Upper lobe of right lung (tissue), 1 donor: ENCODE results near the gene LINC00305. TPM values are rescaled to one million over a fixed set of nuclear protein-coding genes. Genes with fewer than 3 reads are reported as not detected.
A peak's percentile ranks its signal among the peaks of the same experiment; 100 is the strongest.

Source experiments
- ATAC-seq: fragments of 200-7000 bp; cut with Tn5 transposase; one replicate; pipeline ENCODE4 v1.9.1; 2020; ENCODE audit warnings: mild to moderate bottlenecking, moderate library complexity
- DNase-seq: peaks from one replicate; pipeline ENCODE4 v3.0.0-alpha.2; 2020
- H3K27ac ChIP-seq: fragments of 200-600 bp; one replicate; pipeline ENCODE4 v1.8.0; 2022
- H3K27me3 ChIP-seq: fragments of 200-600 bp; one replicate; pipeline ENCODE4 v1.8.0; 2022; ENCODE audit warnings: mild to moderate bottlenecking
- H3K36me3 ChIP-seq: fragments of 200-600 bp; one replicate; pipeline ENCODE4 v1.8.0; 2022
- H3K4me1 ChIP-seq: fragments of 200-600 bp; one replicate; pipeline ENCODE4 v1.8.0; 2022
- H3K4me3 ChIP-seq: fragments of 200-600 bp; one replicate; pipeline ENCODE4 v1.8.0; 2022; ENCODE audit warnings: mild to moderate bottlenecking
- H3K9me3 ChIP-seq: fragments of 200-600 bp; one replicate; pipeline ENCODE4 v1.8.0; 2022
- CTCF ChIP-seq: fragments of 200-600 bp; IDR thresholded peaks from one replicate; pipeline ENCODE4 v1.8.0; 2022; ENCODE audit warnings: antibody characterized with exemption
- intact Hi-C: fragments of 100-400 bp; cut with DNase I; formaldehyde crosslinking; loops from one replicate; pipeline ENCODE4 v1.11.0; 2022
- total RNA-seq: library from RNA; stranded (reverse); fragmentation: NEBNext Ultra II Directional; extraction: Animal tissue kit (Norgen Biotek cat#: 25700); gene quantifications from one replicate; pipeline ENCODE4 v1.2.1, GENCODE V29; 2021
- donor health status: DM: no; HTN: yes; CAD: no; lungs with severe emphysema.

LINC00305 gene
- total RNA-seq, 1 donor from 2014 or later = not detected

- Histone ChIP-seq H3K4me1 (no peaks in the 10 kb centered on the region), H3K27ac (no peak overlapping the region), H3K27me3 (no peaks in the 10 kb centered on the region), H3K36me3 (no peaks in the 10 kb centered on the region), H3K4me3 (no peak overlapping the region), H3K9me3 (no peaks in the 10 kb centered on the region)
- TF ChIP-seq CTCF = no peak
- intact Hi-C loops = no loop called here
- ATAC-seq (no peak), DNase-seq (no peak)
Observed at GRCh38 chr18:64100116-64100922, 48.6 kb downstream of the LINC00305 start.

GRCh38 chr18:64099244-64099643, 49.6 kb downstream of the LINC00305 start:
- no peak for DNase-seq

GRCh38 chr18:64097497-64097896, 51.4 kb downstream of the LINC00305 start:
- H3K4me3 ChIP-seq = no peak overlapping the region
- intact Hi-C loops = no loop called here
- H3K4me1 ChIP-seq = no peaks in the 10 kb centered on the region
- H3K9me3 ChIP-seq = no peaks in the 10 kb centered on the region
- no peaks in the 10 kb centered on the region for H3K27me3 ChIP-seq
- ATAC-seq (no peak), DNase-seq (no peak)
- H3K27ac ChIP-seq = no peak overlapping the region
- H3K36me3 ChIP-seq = no peaks in the 10 kb centered on the region
- peak; percentile 27 for TF ChIP-seq CTCF

More at GRCh38 chr18:64099244-64099643, 49.6 kb downstream of the LINC00305 start:
- intact Hi-C loops = no loop called here
- ATAC-seq = no peak
- Histone ChIP-seq H3K36me3 (no peaks in the 10 kb centered on the region), H3K27me3 (no peaks in the 10 kb centered on the region), H3K27ac (no peak overlapping the region), H3K4me3 (no peak overlapping the region), H3K4me1 (no peaks in the 10 kb centered on the region), H3K9me3 (no peaks in the 10 kb centered on the region)
- no peak for TF ChIP-seq CTCF

GRCh38 chr18:64095056-64095455, 53.8 kb downstream of the LINC00305 start:
- Histone ChIP-seq H3K36me3 (no peaks in the 10 kb centered on the region), H3K9me3 (no peaks in the 10 kb centered on the region), H3K27ac (no peak overlapping the region), H3K4me3 (no peak overlapping the region), H3K4me1 (no peaks in the 10 kb centered on the region), H3K27me3 (no peaks in the 10 kb centered on the region)
- ATAC-seq = no peak
- intact Hi-C loops = no loop called here
- TF ChIP-seq CTCF = no peak
- no peak for DNase-seq

GRCh38 chr18:64094210-64094609, 54.7 kb downstream of the LINC00305 start:
- Histone ChIP-seq H3K36me3 (no peaks in the 10 kb centered on the region), H3K9me3 (no peaks in the 10 kb centered on the region), H3K4me3 (no peak overlapping the region), H3K27me3 (no peaks in the 10 kb centered on the region), H3K27ac (no peak overlapping the region), H3K4me1 (no peaks in the 10 kb centered on the region)
- no peak for TF ChIP-seq CTCF
- no peak for DNase-seq
- intact Hi-C loops = no loop called here
- no peak for ATAC-seq
